Muscle of arm (tissue), 14 donors: ENCODE measurements around the gene MAPK8IP3. TPM values are rescaled to one million over a fixed set of nuclear protein-coding genes. Genes with fewer than 3 reads are reported as not detected.

ENCODE experiments used
- DNase-seq: peaks from one replicate; pipeline ENCODE4 v3.0.0-alpha.2; 2013
- long read RNA-seq, 11 donors: transcript quantifications; one replicate each; lab custom pipeline, GENCODE V29; 2026
- polyA plus RNA-seq, 12 donors: library from polyadenylated mRNA; unstranded; fragments of 120-200 nt; gene quantifications; one replicate each; pipeline ENCODE4 v1.2.1, GENCODE V29; 2013; ENCODE audit not compliant: insufficient read length in 12 of 12

Gene MAPK8IP3
- 100 to 1,000 TPM in 1 of 12 donors, 10 to 100 TPM in 10, not detected in 1; 27.6 to 108 (median 42.7) TPM for polyA plus RNA-seq
- long read RNA-seq, donor 1, full-length matches to known transcripts, result 3 of 20 reads
- long read RNA-seq, donor 1, partial matches to known transcripts, result 17 of 20 reads
- long read RNA-seq, donor 1, other reads (novel, unspliced or antisense), result 0 of 20 reads
- long read RNA-seq, donor 2, partial matches to known transcripts, result 0 of 1 reads
- long read RNA-seq, donor 2, other reads (novel, unspliced or antisense), result 0 of 1 reads
- long read RNA-seq, donor 3, full-length matches to known transcripts, result 2 of 2 reads
- long read RNA-seq, donor 3, partial matches to known transcripts, result 0 of 2 reads
- long read RNA-seq, donor 3, other reads (novel, unspliced or antisense), result 0 of 2 reads
- long read RNA-seq, donor 4, partial matches to known transcripts, result 0 of 1 reads
- long read RNA-seq, donor 4, other reads (novel, unspliced or antisense), result 0 of 1 reads
- long read RNA-seq, donor 5, full-length matches to known transcripts, result 2 of 15 reads
- long read RNA-seq, donor 5, partial matches to known transcripts, result 13 of 15 reads
- long read RNA-seq, donor 5, other reads (novel, unspliced or antisense), result 0 of 15 reads
- long read RNA-seq, donor 6, full-length matches to known transcripts, result 5 of 5 reads
- long read RNA-seq, donor 6, partial matches to known transcripts, result 0 of 5 reads
- long read RNA-seq, donor 6, other reads (novel, unspliced or antisense), result 0 of 5 reads
- long read RNA-seq, donor 7, full-length matches to known transcripts, result 5 of 5 reads
- long read RNA-seq, donor 7, partial matches to known transcripts, result 0 of 5 reads
- long read RNA-seq, donor 7, other reads (novel, unspliced or antisense), result 0 of 5 reads
- long read RNA-seq, donor 8, full-length matches to known transcripts, result 5 of 46 reads
- long read RNA-seq, donor 8, partial matches to known transcripts, result 41 of 46 reads
- long read RNA-seq, donor 8, other reads (novel, unspliced or antisense), result 0 of 46 reads
- long read RNA-seq, donor 9, partial matches to known transcripts, result 0 of 2 reads
- long read RNA-seq, donor 9, other reads (novel, unspliced or antisense), result 0 of 2 reads
- long read RNA-seq, donor 10, full-length matches to known transcripts, result 5 of 12 reads
- long read RNA-seq, donor 10, partial matches to known transcripts, result 7 of 12 reads
- long read RNA-seq, donor 10, other reads (novel, unspliced or antisense), result 0 of 12 reads
- long read RNA-seq, donor 11, partial matches to known transcripts, result 0 of 4 reads
- long read RNA-seq, donor 11, other reads (novel, unspliced or antisense), result 0 of 4 reads

GRCh38 chr16:1705688-1706385 is at the start of gene MAPK8IP3:
Gene MAPK8IP3, plus strand, starts transcription at chr16:1706195. Its CDS starts 145 bp downstream, at chr16:1706340.
- peak; percentile 93 for DNase-seq

- no peak for DNase-seq
Observed at GRCh38 chr16:1656808-1657617, 49.0 kb upstream of the MAPK8IP3 start.

GRCh38 chr16:1657841-1658240 is 48.2 kb upstream of the MAPK8IP3 start:
- no peak for DNase-seq

GRCh38 chr16:1659031-1659430 is 47.0 kb upstream of the MAPK8IP3 start:
- DNase-seq, result no peak

- no peak for DNase-seq
Observed at GRCh38 chr16:1661826-1662225, 44.2 kb upstream of the MAPK8IP3 start.

GRCh38 chr16:1662543-1662942 is 43.5 kb upstream of the MAPK8IP3 start:
- DNase-seq, result no peak

- DNase-seq, result no peak
Observed at GRCh38 chr16:1665829-1666228, 40.2 kb upstream of the MAPK8IP3 start.

GRCh38 chr16:1666316-1666715 is 39.7 kb upstream of the MAPK8IP3 start:
- DNase-seq, result no peak

- DNase-seq, result no peak
Observed at GRCh38 chr16:1667271-1667670, 38.7 kb upstream of the MAPK8IP3 start.

- DNase-seq, result no peak
Observed at GRCh38 chr16:1667916-1668315, 38.1 kb upstream of the MAPK8IP3 start.

- DNase-seq, result no peak
Observed at GRCh38 chr16:1668612-1669319, 37.2 kb upstream of the MAPK8IP3 start.

GRCh38 chr16:1669698-1670097 is 36.3 kb upstream of the MAPK8IP3 start:
- DNase-seq, result no peak

GRCh38 chr16:1670371-1670770 is 35.6 kb upstream of the MAPK8IP3 start:
- DNase-seq, result no peak

- no peak for DNase-seq
Observed at GRCh38 chr16:1670866-1671265, 35.1 kb upstream of the MAPK8IP3 start.

GRCh38 chr16:1673424-1674151 is 32.4 kb upstream of the MAPK8IP3 start:
- no peak for DNase-seq

- DNase-seq, result no peak
Observed at GRCh38 chr16:1674306-1674705, 31.7 kb upstream of the MAPK8IP3 start.

GRCh38 chr16:1674751-1675664 is 31.0 kb upstream of the MAPK8IP3 start:
- DNase-seq, result no peak

- DNase-seq, result no peak
Observed at GRCh38 chr16:1676661-1677060, 29.3 kb upstream of the MAPK8IP3 start.
